WTC11 (cell line): Measurements from ENCODE around the gene ADCY10. TPM values are rescaled to one million over a fixed set of nuclear protein-coding genes. Genes with fewer than 3 reads are reported as not detected.
A peak's percentile ranks its signal among the peaks of the same experiment; 100 is the strongest.

ENCODE experiments used
- ATAC-seq: fragments of 200-7000 bp; cut with Tn5 transposase; 2 replicates; pipeline ENCODE4 v1.10.0; 2021; ENCODE audit warnings: mild to moderate bottlenecking, moderate library complexity
- Bru-seq: library from RNA; stranded (reverse); fragments of 400-500 nt; gene quantifications from one replicate; lab custom pipeline; 2021; lab: Mats Ljungman, UMichigan
- CTCF ChIA-PET: fragments of 300-600 bp; sonication (Branson Sonifier 250); formaldehyde crosslinking; loops from one replicate; lab custom pipeline; 2021; ENCODE audit warnings: antibody characterized with exemption; lab: Charles Lee
- POLR2A ChIA-PET: fragments of 350-600 bp; sonication (Branson Sonifier 250); formaldehyde crosslinking; loops from one replicate; lab custom pipeline; 2021; ENCODE audit warnings: antibody characterized with exemption; lab: Charles Lee
- DNase-seq: peaks from one replicate; pipeline ENCODE4 v3.0.0; 2021; ENCODE audit warnings: low spot score
- H3K27ac Mint-ChIP-seq: 2 replicates; pipeline ENCODE4 v1.8.0; 2021; ENCODE audit warnings: mixed read lengths
- H3K27me3 Mint-ChIP-seq: 2 replicates; pipeline ENCODE4 v1.8.0; 2021; ENCODE audit warnings: low read depth, mild to moderate bottlenecking, moderate library complexity, mixed read lengths
- H3K36me3 Mint-ChIP-seq: 2 replicates; pipeline ENCODE4 v1.8.0; 2021; ENCODE audit warnings: mixed read lengths
- H3K4me1 Mint-ChIP-seq: 2 replicates; pipeline ENCODE4 v1.8.0; 2022; ENCODE audit warnings: mixed read lengths
- H3K4me3 Mint-ChIP-seq: 2 replicates; pipeline ENCODE4 v1.8.0; 2021; ENCODE audit warnings: mild to moderate bottlenecking, moderate library complexity, mixed read lengths
- H3K9me3 Mint-ChIP-seq: 2 replicates; pipeline ENCODE4 v1.8.0; 2021; ENCODE audit warnings: mixed read lengths
- MXD4 ChIP-seq: fragments of 250-450 bp; sonication (Bioruptor Pico); IDR thresholded peaks from 2 replicates; pipeline ENCODE4 v1.8.0; 2021; ENCODE audit warnings: mild to moderate bottlenecking, moderate library complexity, borderline replicate concordance
- NFATC4 ChIP-seq: fragments of 250-450 bp; sonication (Bioruptor Pico); IDR thresholded peaks from 2 replicates; pipeline ENCODE4 v1.9.0; 2021; ENCODE audit warnings: mild to moderate bottlenecking
- NR2C2 ChIP-seq: sonication (generic); formaldehyde crosslinking; IDR thresholded peaks from 2 replicates; pipeline ENCODE4 v1.8.0; 2022; ENCODE audit warnings: mild to moderate bottlenecking, missing genetic modification reagents
- SMAD4 ChIP-seq: sonication (generic); formaldehyde crosslinking; IDR thresholded peaks from 2 replicates; pipeline ENCODE4 v1.8.0; 2022; ENCODE audit warnings: mild to moderate bottlenecking, missing genetic modification reagents
- SP1 ChIP-seq: sonication (generic); formaldehyde crosslinking; conservative IDR thresholded peaks from 2 replicates; pipeline ENCODE4 v1.8.1; 2022; ENCODE audit warnings: missing genetic modification reagents
- ZNF232 ChIP-seq: sonication (generic); formaldehyde crosslinking; IDR thresholded peaks from 2 replicates; pipeline ENCODE4 v1.8.0; 2022; ENCODE audit warnings: mild to moderate bottlenecking, missing genetic modification reagents
- ZNF263 ChIP-seq: sonication (generic); formaldehyde crosslinking; IDR thresholded peaks from 2 replicates; pipeline ENCODE4 v1.8.1; 2022; ENCODE audit warnings: low read depth, mild to moderate bottlenecking, moderate library complexity, missing genetic modification reagents
- ZNF317 ChIP-seq: sonication (generic); formaldehyde crosslinking; IDR thresholded peaks from 2 replicates; pipeline ENCODE4 v1.8.1; 2023; ENCODE audit warnings: low read depth, mild to moderate bottlenecking, moderate library complexity, missing genetic modification reagents, borderline replicate concordance
- long read RNA-seq, 3 experiments: library from RNA in 1 of 3; library from capped mRNA in 1 of 3; library from polyadenylated mRNA in 1 of 3; unstranded in 2 of 3; stranded (forward) in 1 of 3; transcript quantifications; one replicate each; pipeline ENCODE4 v2.0.0, GENCODE V29; 2021
- total RNA-seq: library from RNA; stranded (reverse); gene quantifications from 3 replicates; pipeline ENCODE4 v1.2.3, GENCODE V29; 2021
- TF ChIP-seq, protein P1 (sequence below): fragments of 250-450 bp; sonication (Bioruptor Pico); IDR thresholded peaks from 2 replicates; pipeline ENCODE4 v1.9.0; 2021; ENCODE audit warnings: mild to moderate bottlenecking
- TF ChIP-seq, protein P2 (sequence below): sonication (generic); formaldehyde crosslinking; IDR thresholded peaks from 2 replicates; pipeline ENCODE4 v1.8.0; 2022; ENCODE audit warnings: mild to moderate bottlenecking, missing genetic modification reagents
- TF ChIP-seq, protein P3 (sequence below): sonication (generic); formaldehyde crosslinking; IDR thresholded peaks from 2 replicates; pipeline ENCODE4 v1.8.1; 2023; ENCODE audit warnings: mild to moderate bottlenecking, missing genetic modification reagents
- TF ChIP-seq, protein P4 (sequence below): sonication (generic); formaldehyde crosslinking; IDR thresholded peaks from 2 replicates; pipeline ENCODE4 v1.8.0; 2023; ENCODE audit warnings: mild to moderate bottlenecking, missing genetic modification reagents
- TF ChIP-seq, protein P5 (sequence below): sonication (generic); formaldehyde crosslinking; IDR thresholded peaks from 2 replicates; pipeline ENCODE4 v1.8.1; 2022; ENCODE audit warnings: low read depth, mild to moderate bottlenecking, moderate library complexity, missing genetic modification reagents, borderline replicate concordance
- TF ChIP-seq, protein P6 (sequence below): sonication (generic); formaldehyde crosslinking; IDR thresholded peaks from 2 replicates; pipeline ENCODE4 v1.8.1; 2023; ENCODE audit warnings: mild to moderate bottlenecking, moderate library complexity, missing genetic modification reagents

The ADCY10 gene, protein sequence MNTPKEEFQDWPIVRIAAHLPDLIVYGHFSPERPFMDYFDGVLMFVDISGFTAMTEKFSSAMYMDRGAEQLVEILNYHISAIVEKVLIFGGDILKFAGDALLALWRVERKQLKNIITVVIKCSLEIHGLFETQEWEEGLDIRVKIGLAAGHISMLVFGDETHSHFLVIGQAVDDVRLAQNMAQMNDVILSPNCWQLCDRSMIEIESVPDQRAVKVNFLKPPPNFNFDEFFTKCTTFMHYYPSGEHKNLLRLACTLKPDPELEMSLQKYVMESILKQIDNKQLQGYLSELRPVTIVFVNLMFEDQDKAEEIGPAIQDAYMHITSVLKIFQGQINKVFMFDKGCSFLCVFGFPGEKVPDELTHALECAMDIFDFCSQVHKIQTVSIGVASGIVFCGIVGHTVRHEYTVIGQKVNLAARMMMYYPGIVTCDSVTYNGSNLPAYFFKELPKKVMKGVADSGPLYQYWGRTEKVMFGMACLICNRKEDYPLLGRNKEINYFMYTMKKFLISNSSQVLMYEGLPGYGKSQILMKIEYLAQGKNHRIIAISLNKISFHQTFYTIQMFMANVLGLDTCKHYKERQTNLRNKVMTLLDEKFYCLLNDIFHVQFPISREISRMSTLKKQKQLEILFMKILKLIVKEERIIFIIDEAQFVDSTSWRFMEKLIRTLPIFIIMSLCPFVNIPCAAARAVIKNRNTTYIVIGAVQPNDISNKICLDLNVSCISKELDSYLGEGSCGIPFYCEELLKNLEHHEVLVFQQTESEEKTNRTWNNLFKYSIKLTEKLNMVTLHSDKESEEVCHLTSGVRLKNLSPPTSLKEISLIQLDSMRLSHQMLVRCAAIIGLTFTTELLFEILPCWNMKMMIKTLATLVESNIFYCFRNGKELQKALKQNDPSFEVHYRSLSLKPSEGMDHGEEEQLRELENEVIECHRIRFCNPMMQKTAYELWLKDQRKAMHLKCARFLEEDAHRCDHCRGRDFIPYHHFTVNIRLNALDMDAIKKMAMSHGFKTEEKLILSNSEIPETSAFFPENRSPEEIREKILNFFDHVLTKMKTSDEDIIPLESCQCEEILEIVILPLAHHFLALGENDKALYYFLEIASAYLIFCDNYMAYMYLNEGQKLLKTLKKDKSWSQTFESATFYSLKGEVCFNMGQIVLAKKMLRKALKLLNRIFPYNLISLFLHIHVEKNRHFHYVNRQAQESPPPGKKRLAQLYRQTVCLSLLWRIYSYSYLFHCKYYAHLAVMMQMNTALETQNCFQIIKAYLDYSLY (N-terminal part only)
- total RNA-seq (0.07 to 0.34 TPM in 2 of 3 replicates, not detected in the other), Bru-seq, nascent RNA (percentile 20 among the genes with signal in this experiment)
- long read RNA-seq, experiment 1 = 0 reads
- long read RNA-seq, experiment 2 = 0 reads
- long read RNA-seq, experiment 3, partial matches to known transcripts = 0 of 1 reads
- long read RNA-seq, experiment 3, other reads (novel, unspliced or antisense) = 1 of 1 reads

DNA sequence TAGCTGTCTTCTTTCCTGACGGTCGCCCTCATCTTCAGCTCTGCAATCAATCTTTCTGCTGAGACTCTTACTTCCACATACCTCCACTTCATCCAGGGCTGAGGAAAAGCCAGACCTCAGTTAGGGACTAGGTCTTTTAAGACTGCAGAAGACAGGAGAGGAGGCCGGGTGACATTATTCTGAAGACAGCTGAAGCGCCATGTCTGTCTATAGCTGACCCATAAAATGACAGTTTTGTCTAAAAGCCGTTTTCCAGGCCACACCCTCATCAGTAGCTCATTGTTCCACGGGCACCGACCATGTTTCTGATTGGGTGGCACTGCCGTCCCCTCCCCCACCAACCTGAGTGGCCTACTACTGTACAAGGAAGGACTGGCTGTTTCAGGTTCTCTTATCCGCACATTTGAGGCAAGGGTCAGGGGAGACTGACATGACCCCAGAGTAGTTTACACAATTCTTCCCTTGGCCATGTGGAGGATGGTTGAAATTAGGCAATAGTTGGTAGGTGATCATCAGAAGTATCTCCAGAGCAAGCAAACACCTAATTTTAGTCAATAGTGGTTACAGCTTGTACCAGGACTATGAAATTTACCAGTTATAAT, at the start of gene ADCY10:
Gene ADCY10, minus strand, starts transcription at position 240 of the 602 bp plus-strand sequence. CDS start 8,994 bp downstream, outside the sequence.
- TF ChIP-seq, protein P1, sequence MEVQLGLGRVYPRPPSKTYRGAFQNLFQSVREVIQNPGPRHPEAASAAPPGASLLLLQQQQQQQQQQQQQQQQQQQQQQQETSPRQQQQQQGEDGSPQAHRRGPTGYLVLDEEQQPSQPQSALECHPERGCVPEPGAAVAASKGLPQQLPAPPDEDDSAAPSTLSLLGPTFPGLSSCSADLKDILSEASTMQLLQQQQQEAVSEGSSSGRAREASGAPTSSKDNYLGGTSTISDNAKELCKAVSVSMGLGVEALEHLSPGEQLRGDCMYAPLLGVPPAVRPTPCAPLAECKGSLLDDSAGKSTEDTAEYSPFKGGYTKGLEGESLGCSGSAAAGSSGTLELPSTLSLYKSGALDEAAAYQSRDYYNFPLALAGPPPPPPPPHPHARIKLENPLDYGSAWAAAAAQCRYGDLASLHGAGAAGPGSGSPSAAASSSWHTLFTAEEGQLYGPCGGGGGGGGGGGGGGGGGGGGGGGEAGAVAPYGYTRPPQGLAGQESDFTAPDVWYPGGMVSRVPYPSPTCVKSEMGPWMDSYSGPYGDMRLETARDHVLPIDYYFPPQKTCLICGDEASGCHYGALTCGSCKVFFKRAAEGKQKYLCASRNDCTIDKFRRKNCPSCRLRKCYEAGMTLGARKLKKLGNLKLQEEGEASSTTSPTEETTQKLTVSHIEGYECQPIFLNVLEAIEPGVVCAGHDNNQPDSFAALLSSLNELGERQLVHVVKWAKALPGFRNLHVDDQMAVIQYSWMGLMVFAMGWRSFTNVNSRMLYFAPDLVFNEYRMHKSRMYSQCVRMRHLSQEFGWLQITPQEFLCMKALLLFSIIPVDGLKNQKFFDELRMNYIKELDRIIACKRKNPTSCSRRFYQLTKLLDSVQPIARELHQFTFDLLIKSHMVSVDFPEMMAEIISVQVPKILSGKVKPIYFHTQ (CRISPR knock-in tag) = no peak
- TF ChIP-seq ZNF263 (CRISPR knock-in tag) (no peak), SP1 (CRISPR knock-in tag) (no peak), ZNF317 (CRISPR knock-in tag) (no peak), ZNF232 (CRISPR knock-in tag) (no peak), NR2C2 (CRISPR knock-in tag) (no peak), MXD4 (CRISPR knock-in tag) (no peak), SMAD4 (no peak), NFATC4 (no peak)
- TF ChIP-seq, protein P2, sequence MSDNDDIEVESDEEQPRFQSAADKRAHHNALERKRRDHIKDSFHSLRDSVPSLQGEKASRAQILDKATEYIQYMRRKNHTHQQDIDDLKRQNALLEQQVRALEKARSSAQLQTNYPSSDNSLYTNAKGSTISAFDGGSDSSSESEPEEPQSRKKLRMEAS (CRISPR knock-in tag) = no peak
- TF ChIP-seq, protein P3, sequence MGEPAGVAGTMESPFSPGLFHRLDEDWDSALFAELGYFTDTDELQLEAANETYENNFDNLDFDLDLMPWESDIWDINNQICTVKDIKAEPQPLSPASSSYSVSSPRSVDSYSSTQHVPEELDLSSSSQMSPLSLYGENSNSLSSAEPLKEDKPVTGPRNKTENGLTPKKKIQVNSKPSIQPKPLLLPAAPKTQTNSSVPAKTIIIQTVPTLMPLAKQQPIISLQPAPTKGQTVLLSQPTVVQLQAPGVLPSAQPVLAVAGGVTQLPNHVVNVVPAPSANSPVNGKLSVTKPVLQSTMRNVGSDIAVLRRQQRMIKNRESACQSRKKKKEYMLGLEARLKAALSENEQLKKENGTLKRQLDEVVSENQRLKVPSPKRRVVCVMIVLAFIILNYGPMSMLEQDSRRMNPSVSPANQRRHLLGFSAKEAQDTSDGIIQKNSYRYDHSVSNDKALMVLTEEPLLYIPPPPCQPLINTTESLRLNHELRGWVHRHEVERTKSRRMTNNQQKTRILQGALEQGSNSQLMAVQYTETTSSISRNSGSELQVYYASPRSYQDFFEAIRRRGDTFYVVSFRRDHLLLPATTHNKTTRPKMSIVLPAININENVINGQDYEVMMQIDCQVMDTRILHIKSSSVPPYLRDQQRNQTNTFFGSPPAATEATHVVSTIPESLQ (CRISPR knock-in tag) = no peak
- TF ChIP-seq, protein P4, sequence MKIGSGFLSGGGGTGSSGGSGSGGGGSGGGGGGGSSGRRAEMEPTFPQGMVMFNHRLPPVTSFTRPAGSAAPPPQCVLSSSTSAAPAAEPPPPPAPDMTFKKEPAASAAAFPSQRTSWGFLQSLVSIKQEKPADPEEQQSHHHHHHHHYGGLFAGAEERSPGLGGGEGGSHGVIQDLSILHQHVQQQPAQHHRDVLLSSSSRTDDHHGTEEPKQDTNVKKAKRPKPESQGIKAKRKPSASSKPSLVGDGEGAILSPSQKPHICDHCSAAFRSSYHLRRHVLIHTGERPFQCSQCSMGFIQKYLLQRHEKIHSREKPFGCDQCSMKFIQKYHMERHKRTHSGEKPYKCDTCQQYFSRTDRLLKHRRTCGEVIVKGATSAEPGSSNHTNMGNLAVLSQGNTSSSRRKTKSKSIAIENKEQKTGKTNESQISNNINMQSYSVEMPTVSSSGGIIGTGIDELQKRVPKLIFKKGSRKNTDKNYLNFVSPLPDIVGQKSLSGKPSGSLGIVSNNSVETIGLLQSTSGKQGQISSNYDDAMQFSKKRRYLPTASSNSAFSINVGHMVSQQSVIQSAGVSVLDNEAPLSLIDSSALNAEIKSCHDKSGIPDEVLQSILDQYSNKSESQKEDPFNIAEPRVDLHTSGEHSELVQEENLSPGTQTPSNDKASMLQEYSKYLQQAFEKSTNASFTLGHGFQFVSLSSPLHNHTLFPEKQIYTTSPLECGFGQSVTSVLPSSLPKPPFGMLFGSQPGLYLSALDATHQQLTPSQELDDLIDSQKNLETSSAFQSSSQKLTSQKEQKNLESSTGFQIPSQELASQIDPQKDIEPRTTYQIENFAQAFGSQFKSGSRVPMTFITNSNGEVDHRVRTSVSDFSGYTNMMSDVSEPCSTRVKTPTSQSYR (CRISPR knock-in tag) = no peak
- TF ChIP-seq, protein P5, sequence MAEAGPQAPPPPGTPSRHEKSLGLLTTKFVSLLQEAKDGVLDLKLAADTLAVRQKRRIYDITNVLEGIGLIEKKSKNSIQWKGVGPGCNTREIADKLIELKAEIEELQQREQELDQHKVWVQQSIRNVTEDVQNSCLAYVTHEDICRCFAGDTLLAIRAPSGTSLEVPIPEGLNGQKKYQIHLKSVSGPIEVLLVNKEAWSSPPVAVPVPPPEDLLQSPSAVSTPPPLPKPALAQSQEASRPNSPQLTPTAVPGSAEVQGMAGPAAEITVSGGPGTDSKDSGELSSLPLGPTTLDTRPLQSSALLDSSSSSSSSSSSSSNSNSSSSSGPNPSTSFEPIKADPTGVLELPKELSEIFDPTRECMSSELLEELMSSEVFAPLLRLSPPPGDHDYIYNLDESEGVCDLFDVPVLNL (CRISPR knock-in tag) = no peak
- TF ChIP-seq, protein P6, sequence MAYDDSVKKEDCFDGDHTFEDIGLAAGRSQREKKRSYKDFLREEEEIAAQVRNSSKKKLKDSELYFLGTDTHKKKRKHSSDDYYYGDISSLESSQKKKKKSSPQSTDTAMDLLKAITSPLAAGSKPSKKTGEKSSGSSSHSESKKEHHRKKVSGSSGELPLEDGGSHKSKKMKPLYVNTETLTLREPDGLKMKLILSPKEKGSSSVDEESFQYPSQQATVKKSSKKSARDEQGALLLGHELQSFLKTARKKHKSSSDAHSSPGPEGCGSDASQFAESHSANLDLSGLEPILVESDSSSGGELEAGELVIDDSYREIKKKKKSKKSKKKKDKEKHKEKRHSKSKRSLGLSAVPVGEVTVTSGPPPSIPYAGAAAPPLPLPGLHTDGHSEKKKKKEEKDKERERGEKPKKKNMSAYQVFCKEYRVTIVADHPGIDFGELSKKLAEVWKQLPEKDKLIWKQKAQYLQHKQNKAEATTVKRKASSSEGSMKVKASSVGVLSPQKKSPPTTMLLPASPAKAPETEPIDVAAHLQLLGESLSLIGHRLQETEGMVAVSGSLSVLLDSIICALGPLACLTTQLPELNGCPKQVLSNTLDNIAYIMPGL (CRISPR knock-in tag) = no peak
- TF ChIP-seq, all 79 proteins: peak for 0
- POLR2A ChIA-PET = interaction anchor here (1.6 to 3.3 kb wide), 2 partner anchors 10 to 22 kb away, joined by 4 to 14 read pairs; partner anchors contain the start of gene DCAF6
- peaks cover 32% of the 10 kb centered on the region for H3K4me1 Mint-ChIP-seq
- peaks cover 20% of the 10 kb centered on the region for H3K9me3 Mint-ChIP-seq
- CTCF ChIA-PET = interaction anchor here (0.9 kb wide), 1 partner anchor 111 kb away, joined by 3 read pairs; no protein-coding TSS in a partner anchor
- peaks cover 3% of the 10 kb centered on the region; the same call in 1 of the 2 replicates for H3K27me3 Mint-ChIP-seq
- peak; percentile 51 for ATAC-seq
- no peak within 1 kb of the TSS for H3K4me3 Mint-ChIP-seq
- DNase-seq = no peak
- H3K36me3 Mint-ChIP-seq = peaks cover 16% of the 10 kb centered on the region
- H3K27ac Mint-ChIP-seq = no peak within 1 kb of the TSS
